GM12873 (cell line): ENCODE results near the gene PDE4C.

Experiments
- TF ChIP-seq, protein P1 (sequence below): IDR thresholded peaks from 2 replicates; pipeline ENCODE4 v1.5.1; 2012; ENCODE audit warnings: low read depth, mild to moderate bottlenecking, moderate library complexity, low read length, control low read depth; ENCODE audit not compliant: insufficient read depth; ENCODE audit errors: missing control alignments

PDE4C gene

DNA sequence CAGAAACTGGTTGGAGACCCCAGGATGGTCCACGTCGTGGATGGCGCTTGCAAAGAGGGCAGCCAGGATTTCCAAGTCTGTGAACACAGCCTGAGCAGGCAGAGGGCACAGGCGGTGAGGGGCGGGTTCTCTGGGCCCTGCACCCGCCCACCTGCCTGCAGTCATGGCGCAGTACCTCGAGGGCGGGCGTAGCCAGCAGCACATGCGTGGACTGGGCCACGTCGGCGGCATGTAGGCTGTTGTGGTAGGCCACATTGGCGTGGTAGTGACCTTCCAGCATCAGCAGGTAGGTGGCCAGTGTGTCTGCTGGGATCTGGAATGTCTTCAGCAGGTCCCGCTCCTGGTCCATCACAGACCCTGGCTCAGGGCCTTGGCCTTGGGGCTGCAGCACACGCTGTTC, 8.1 kb downstream of the PDE4C start:
- TF ChIP-seq, protein P1, sequence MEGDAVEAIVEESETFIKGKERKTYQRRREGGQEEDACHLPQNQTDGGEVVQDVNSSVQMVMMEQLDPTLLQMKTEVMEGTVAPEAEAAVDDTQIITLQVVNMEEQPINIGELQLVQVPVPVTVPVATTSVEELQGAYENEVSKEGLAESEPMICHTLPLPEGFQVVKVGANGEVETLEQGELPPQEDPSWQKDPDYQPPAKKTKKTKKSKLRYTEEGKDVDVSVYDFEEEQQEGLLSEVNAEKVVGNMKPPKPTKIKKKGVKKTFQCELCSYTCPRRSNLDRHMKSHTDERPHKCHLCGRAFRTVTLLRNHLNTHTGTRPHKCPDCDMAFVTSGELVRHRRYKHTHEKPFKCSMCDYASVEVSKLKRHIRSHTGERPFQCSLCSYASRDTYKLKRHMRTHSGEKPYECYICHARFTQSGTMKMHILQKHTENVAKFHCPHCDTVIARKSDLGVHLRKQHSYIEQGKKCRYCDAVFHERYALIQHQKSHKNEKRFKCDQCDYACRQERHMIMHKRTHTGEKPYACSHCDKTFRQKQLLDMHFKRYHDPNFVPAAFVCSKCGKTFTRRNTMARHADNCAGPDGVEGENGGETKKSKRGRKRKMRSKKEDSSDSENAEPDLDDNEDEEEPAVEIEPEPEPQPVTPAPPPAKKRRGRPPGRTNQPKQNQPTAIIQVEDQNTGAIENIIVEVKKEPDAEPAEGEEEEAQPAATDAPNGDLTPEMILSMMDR, result no peak

DNA sequence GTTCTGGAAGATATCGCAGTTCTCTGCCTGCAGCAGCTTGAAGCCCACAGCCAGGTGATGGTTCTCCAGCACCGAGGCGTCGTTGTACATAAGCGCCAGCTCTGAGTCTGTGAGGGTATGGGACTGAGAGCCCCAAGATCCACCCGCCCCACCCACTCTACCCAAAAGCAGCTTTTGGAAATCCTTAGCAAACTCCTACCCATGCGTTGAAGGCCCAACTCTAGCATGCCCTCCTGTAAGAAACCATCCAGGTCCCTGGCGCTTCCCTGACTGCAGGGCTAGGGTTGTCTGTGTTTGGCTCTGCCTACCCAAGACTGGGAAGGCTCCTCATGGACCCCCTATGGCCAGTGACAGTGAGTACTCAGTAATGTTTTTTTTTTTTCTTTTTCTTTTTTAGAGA, 9.4 kb downstream of the PDE4C start:
- TF ChIP-seq, protein P1, result no peak

- TF ChIP-seq, protein P1, result no peak
Observed at GRCh38 chr19:18214779-18215433, 11.3 kb downstream of the PDE4C start.

- TF ChIP-seq, protein P1, result no peak
Observed at GRCh38 chr19:18211683-18212082, 14.6 kb downstream of the PDE4C start.

GRCh38 chr19:18208098-18208951, 17.9 kb downstream of the PDE4C start:
- TF ChIP-seq, protein P1, result peak; percentile 70

DNA sequence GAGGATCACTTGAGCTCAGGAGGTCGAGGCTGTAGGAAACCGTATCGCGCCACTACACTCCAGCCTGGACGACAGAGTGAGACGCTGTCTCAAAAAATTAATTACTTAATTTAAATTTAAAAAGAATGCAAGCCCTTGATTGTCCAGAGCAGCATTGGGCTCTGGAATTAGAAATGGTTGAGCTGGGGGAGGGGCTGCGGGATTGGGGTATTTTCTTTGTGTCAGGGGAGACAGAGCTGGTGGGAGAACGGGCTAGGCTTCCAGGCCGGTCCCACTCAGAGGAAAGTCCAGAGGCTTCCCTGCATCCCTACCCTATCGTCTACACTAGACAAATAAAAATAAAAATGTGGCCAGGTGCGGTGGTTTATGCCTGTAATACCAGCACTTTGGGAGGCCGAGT, 20.2 kb downstream of the PDE4C start:
- TF ChIP-seq, protein P1, result no peak

- TF ChIP-seq, protein P1, result no peak
Observed at GRCh38 chr19:18205200-18205892, 20.9 kb downstream of the PDE4C start.
